Colonic mucosa (tissue), 4 donors: Measurements from ENCODE around the gene GPRC5D. TPM values are rescaled to one million over a fixed set of nuclear protein-coding genes. Genes with fewer than 3 reads are reported as not detected.

Source experiments
- DNase-seq: peaks from one replicate; pipeline ENCODE4 v3.0.0-alpha.2; 2020
- H3K27ac ChIP-seq: fragments of 200-600 bp; one replicate; pipeline ENCODE4 v1.8.0; 2021
- H3K27me3 ChIP-seq: fragments of 200-600 bp; one replicate; pipeline ENCODE4 v1.8.0; 2021
- H3K36me3 ChIP-seq: fragments of 200-600 bp; one replicate; pipeline ENCODE4 v1.8.0; 2021
- H3K4me1 ChIP-seq: fragments of 200-600 bp; one replicate; pipeline ENCODE4 v1.8.0; 2021; ENCODE audit warnings: mild to moderate bottlenecking
- H3K4me3 ChIP-seq: fragments of 200-600 bp; one replicate; pipeline ENCODE4 v1.8.0; 2021
- H3K9ac ChIP-seq, 2 donors: one replicate each; pipeline ENCODE4 v1.7.0; 2013; ENCODE audit warnings: control low read depth in 2 of 2, low read depth in 2 of 2, low read length in 2 of 2
- H3K9me3 ChIP-seq: fragments of 200-600 bp; one replicate; pipeline ENCODE4 v1.8.0; 2021
- intact Hi-C: fragments of 100-400 bp; cut with DNase I; formaldehyde crosslinking; loops from one replicate; pipeline ENCODE4 v1.14.1; 2022
- total RNA-seq, 2 donors: library from RNA; stranded (reverse); fragmentation: NEBNext Ultra II Directional in 1 of 2; extraction: Animal tissue kit (Norgen Biotek cat#: 25700) in 1 of 2; gene quantifications; one replicate each; pipeline ENCODE4 v1.2.1, GENCODE V29; 2021
- TF ChIP-seq, protein P1 (sequence below): fragments of 200-600 bp; IDR thresholded peaks from one replicate; pipeline ENCODE4 v1.8.0; 2022; ENCODE audit warnings: antibody characterized with exemption, mild to moderate bottlenecking
- donor health status: healthy.
- donor health status: DM: no; HTN: no; CAD: no.
- donor health status: DM: no; HTN: no; CAD: no.

Gene GPRC5D
- total RNA-seq, 2 donors from 2014 or later: 0.27 TPM; not detected in 1

DNA sequence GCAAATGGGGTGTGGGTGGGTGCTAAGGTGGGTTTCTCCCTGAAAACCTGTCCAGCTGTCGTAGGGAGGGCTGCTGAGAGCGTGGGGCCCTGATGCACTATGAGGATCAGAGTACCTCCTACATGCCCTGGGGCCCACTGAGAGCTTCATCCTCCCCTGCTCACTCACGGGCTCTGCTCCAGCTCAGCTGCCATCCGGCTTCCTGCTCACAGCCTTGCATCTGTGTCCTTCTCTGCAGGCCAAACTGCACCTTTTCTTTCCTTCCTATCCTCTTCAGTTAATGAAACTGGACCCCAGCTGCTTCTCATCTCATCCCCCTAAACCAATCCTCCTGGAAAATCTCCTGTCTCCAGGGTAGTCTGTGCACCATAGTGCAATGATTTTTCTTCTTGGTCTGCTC lies 22.2 kb upstream of the GPRC5D start:
- Histone ChIP-seq H3K9me3 (no peaks in the 10 kb centered on the region), H3K4me1 (no peaks in the 10 kb centered on the region), H3K4me3 (no peak overlapping the region), H3K27me3 (no peaks in the 10 kb centered on the region), H3K27ac (no peak overlapping the region), H3K9ac (no peak overlapping the region), H3K36me3 (no peaks in the 10 kb centered on the region)
- TF ChIP-seq, protein P1, sequence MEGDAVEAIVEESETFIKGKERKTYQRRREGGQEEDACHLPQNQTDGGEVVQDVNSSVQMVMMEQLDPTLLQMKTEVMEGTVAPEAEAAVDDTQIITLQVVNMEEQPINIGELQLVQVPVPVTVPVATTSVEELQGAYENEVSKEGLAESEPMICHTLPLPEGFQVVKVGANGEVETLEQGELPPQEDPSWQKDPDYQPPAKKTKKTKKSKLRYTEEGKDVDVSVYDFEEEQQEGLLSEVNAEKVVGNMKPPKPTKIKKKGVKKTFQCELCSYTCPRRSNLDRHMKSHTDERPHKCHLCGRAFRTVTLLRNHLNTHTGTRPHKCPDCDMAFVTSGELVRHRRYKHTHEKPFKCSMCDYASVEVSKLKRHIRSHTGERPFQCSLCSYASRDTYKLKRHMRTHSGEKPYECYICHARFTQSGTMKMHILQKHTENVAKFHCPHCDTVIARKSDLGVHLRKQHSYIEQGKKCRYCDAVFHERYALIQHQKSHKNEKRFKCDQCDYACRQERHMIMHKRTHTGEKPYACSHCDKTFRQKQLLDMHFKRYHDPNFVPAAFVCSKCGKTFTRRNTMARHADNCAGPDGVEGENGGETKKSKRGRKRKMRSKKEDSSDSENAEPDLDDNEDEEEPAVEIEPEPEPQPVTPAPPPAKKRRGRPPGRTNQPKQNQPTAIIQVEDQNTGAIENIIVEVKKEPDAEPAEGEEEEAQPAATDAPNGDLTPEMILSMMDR: no peak
- intact Hi-C loops: loop anchor here (10.0 kb wide), 1 partner anchor 139 kb away; no protein-coding TSS in a partner anchor
- DNase-seq: no peak

- Histone ChIP-seq H3K4me1 (no peaks in the 10 kb centered on the region), H3K4me3 (no peak overlapping the region), H3K27ac (no peak overlapping the region), H3K27me3 (no peaks in the 10 kb centered on the region), H3K36me3 (no peaks in the 10 kb centered on the region), H3K9ac (no peak overlapping the region), H3K9me3 (no peaks in the 10 kb centered on the region)
- TF ChIP-seq, protein P1: no peak
- DNase-seq: no peak
- intact Hi-C loops: loop anchor here (10.0 kb wide), 1 partner anchor 138 kb away; no protein-coding TSS in a partner anchor
Observed at GRCh38 chr12:12973019-12973418, 21.0 kb upstream of the GPRC5D start.

DNA sequence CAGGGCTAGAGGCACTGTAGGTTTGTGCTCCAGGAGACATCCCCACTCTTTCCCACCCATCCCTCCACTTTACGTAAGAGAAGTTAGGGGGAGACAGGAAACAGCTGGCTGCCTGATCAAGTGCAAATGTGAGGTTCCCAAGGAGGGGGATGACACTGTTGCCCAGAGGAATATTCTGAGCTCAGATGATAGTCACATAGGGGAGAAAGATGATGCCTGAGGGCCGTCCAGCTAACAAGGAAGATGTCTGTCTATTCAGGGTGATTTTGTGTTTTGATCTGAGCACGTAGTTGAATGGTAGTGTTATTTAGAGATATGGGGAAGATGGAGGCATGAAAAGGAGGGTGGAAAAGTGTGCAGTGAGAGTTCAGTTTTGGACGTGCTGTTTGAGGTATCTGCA lies 13.9 kb upstream of the GPRC5D start:
- Histone ChIP-seq H3K27ac (no peak overlapping the region), H3K9ac (no peak overlapping the region), H3K9me3 (no peaks in the 10 kb centered on the region), H3K4me1 (no peaks in the 10 kb centered on the region), H3K4me3 (no peak overlapping the region), H3K36me3 (no peaks in the 10 kb centered on the region), H3K27me3 (no peaks in the 10 kb centered on the region)
- TF ChIP-seq, protein P1: no peak
- intact Hi-C loops: no loop called here
- no peak for DNase-seq

GRCh38 chr12:12964255-12964654 lies 12.3 kb upstream of the GPRC5D start:
- Histone ChIP-seq H3K9ac (no peak overlapping the region), H3K27me3 (no peaks in the 10 kb centered on the region), H3K4me3 (no peak overlapping the region), H3K4me1 (no peaks in the 10 kb centered on the region), H3K36me3 (no peaks in the 10 kb centered on the region), H3K9me3 (no peaks in the 10 kb centered on the region), H3K27ac (no peak overlapping the region)
- TF ChIP-seq, protein P1: no peak
- intact Hi-C loops: no loop called here
- DNase-seq: no peak

- Histone ChIP-seq H3K27me3 (no peaks in the 10 kb centered on the region), H3K36me3 (no peaks in the 10 kb centered on the region), H3K4me1 (no peaks in the 10 kb centered on the region), H3K9ac (no peak overlapping the region), H3K9me3 (no peaks in the 10 kb centered on the region), H3K4me3 (no peak overlapping the region), H3K27ac (no peak overlapping the region)
- no peak for DNase-seq
- TF ChIP-seq, protein P1: no peak
- intact Hi-C loops: no loop called here
Observed at GRCh38 chr12:12960639-12961209, 8.8 kb upstream of the GPRC5D start.
